Measurements from ENCODE around the gene HES1.
"Not testable (repeated sequence)": the region's sequence is repeated elsewhere in the genome, so short reads cannot be mapped to it uniquely, and the experiment has no call there.

The HES1 gene

GRCh38 chr3:194140520-194141414, 4.8 kb downstream of the HES1 start:
- DNase-seq (ENCODE audit: low read depth in 2 of 3, low spot score in 2 of 3) = no peak

- peak; percentile 33 to 53 (median 36) for DNase-seq (ENCODE audit: low read depth in 2 of 3, low spot score in 2 of 3)
These were observed 5.6 kb downstream of the HES1 start for GRCh38 chr3:194141415-194142155.

- no peak for DNase-seq (ENCODE audit: low read depth in 2 of 3, low spot score in 2 of 3)
These were observed 6.4 kb downstream of the HES1 start for GRCh38 chr3:194142156-194142910.

- no peak for DNase-seq (ENCODE audit: low read depth in 2 of 3, low spot score in 2 of 3)
These were observed 9.8 kb downstream of the HES1 start for GRCh38 chr3:194145702-194146101.

GRCh38 chr3:194147679-194148078, 11.7 kb downstream of the HES1 start:
- no peak for DNase-seq (ENCODE audit: low read depth in 2 of 3, low spot score in 2 of 3)

- no peak for DNase-seq (ENCODE audit: low read depth in 2 of 3, low spot score in 2 of 3)
These were observed 12.4 kb downstream of the HES1 start for GRCh38 chr3:194148383-194148782.

GRCh38 chr3:194150252-194150934, 14.4 kb downstream of the HES1 start:
- no peak for DNase-seq (ENCODE audit: low read depth in 2 of 3, low spot score in 2 of 3)

- not testable (repeated sequence) for DNase-seq (ENCODE audit: low read depth in 2 of 3, low spot score in 2 of 3)
These were observed 15.0 kb downstream of the HES1 start for GRCh38 chr3:194150935-194151302.

- DNase-seq (ENCODE audit: low read depth in 2 of 3, low spot score in 2 of 3) = no peak
These were observed 18.4 kb downstream of the HES1 start for GRCh38 chr3:194154346-194154745.

GRCh38 chr3:194156095-194156494, 20.1 kb downstream of the HES1 start:
- DNase-seq (ENCODE audit: low read depth in 2 of 3, low spot score in 2 of 3) = no peak

- no peak for DNase-seq (ENCODE audit: low read depth in 2 of 3, low spot score in 2 of 3)
These were observed 23.0 kb downstream of the HES1 start for GRCh38 chr3:194158942-194159439.

GRCh38 chr3:194160158-194160557, 24.2 kb downstream of the HES1 start:
- DNase-seq (ENCODE audit: low read depth in 2 of 3, low spot score in 2 of 3) = no peak

GRCh38 chr3:194161131-194162045, 25.4 kb downstream of the HES1 start:
- no peak for DNase-seq (ENCODE audit: low read depth in 2 of 3, low spot score in 2 of 3)

- no peak for DNase-seq (ENCODE audit: low read depth in 2 of 3, low spot score in 2 of 3)
These were observed 26.2 kb downstream of the HES1 start for GRCh38 chr3:194162070-194162678.

- no peak for DNase-seq (ENCODE audit: low read depth in 2 of 3, low spot score in 2 of 3)
These were observed 27.1 kb downstream of the HES1 start for GRCh38 chr3:194162817-194163584.

GRCh38 chr3:194163697-194164096, 27.7 kb downstream of the HES1 start:
- no peak for DNase-seq (ENCODE audit: low read depth in 2 of 3, low spot score in 2 of 3)

GRCh38 chr3:194164861-194165260, 28.9 kb downstream of the HES1 start:
- no peak for DNase-seq (ENCODE audit: low read depth in 2 of 3, low spot score in 2 of 3)

- no peak for DNase-seq (ENCODE audit: low read depth in 2 of 3, low spot score in 2 of 3)
These were observed 29.5 kb downstream of the HES1 start for GRCh38 chr3:194165271-194166018.

Data from activated CD8-positive, alpha-beta memory T cell treated with anti-CD3 and anti-CD28 coated beads for 48 hours (primary cell).